Stimulated activated CD8-positive, alpha-beta memory T cell treated with anti-CD3 and anti-CD28 coated beads, Interleukin-7, amount 100 ng/mL, for 48 hours (primary cell): ENCODE results near the gene IGFBP4.

Experiments
- DNase-seq, 2 donors: peaks; one replicate each; pipeline ENCODE4 v3.0.0-alpha.2; 2020; ENCODE audit warnings: low read depth in 1 of 2; ENCODE audit errors: extremely low read depth in 1 of 2

Gene IGFBP4

GRCh38 chr17:40470932-40471828 lies 27.9 kb downstream of the IGFBP4 start:
- DNase-seq = no peak

- no peak for DNase-seq
Measured at GRCh38 chr17:40471846-40472732, 28.8 kb downstream of the IGFBP4 start.

DNA sequence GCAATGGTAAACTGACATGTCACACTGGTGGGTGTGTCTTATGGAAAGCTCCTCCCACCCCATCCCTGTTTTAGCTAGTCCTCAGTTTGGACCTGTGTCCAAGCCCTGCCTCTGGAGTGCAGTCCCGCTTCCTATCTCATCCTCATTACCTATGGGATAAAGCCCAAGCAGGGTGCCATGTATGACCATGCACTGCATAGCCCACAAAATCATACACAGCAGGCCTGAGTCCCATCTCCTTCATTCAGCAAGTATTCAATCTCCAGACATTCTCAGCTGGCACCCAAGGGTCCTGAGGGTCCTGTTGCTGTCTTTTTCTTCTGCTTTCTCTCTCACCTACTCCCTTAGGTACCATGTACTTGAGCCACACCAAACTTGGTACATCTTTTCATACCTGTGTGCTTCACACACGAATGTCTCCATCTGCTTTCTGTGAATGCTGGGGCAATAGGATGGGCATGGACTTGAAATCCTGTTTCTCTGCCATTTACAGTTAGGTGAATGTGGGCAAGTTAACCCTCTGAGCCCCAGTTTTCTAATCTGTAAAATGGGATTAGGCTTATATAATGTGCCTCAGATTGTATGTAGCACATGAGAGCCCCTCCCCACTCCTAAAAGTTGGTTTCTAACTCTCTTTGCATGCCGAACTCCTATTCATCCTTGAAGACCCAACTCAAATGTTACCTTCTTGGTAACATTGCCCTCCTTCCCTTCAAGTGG lies 29.6 kb downstream of the IGFBP4 start:
- DNase-seq = no peak

DNA sequence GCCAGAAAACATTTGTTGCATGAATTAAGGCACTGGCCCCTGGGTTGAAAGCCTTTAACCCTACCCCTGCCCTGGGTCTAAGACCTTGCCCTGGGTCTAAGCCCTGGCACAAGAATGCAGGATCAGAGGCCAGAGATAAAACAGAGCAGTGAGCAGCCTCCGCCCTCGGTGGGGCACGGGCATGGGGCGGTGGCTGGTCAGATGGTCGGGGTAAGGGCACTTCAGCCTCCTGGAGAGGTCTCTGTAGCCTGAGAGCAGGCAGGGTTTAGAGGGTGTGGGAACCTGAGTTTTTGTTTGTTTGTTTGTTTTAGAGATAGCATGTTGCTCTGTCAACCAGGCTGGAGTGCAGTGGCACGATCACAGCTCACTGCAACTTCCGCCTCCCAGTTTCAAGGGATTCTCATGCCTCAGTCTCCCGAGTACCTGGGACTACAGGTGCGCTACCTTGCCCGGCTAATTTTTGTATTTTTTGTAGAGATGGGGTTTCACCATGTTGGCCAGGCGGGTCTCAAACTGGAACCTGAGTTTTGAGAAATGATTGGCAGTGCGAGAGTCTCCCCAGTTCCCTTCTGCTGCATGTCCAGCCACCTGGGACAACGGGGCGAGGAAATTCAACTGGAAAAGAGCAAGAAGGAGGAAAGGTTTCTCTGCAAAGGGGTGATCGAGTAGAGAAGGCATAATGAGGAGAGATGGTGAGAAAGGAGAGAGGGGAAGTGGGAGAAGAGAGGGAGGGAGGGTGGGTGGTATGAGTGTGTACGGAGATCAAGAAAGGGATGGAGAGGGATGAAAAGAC lies 30.5 kb downstream of the IGFBP4 start:
- DNase-seq = no peak

DNA sequence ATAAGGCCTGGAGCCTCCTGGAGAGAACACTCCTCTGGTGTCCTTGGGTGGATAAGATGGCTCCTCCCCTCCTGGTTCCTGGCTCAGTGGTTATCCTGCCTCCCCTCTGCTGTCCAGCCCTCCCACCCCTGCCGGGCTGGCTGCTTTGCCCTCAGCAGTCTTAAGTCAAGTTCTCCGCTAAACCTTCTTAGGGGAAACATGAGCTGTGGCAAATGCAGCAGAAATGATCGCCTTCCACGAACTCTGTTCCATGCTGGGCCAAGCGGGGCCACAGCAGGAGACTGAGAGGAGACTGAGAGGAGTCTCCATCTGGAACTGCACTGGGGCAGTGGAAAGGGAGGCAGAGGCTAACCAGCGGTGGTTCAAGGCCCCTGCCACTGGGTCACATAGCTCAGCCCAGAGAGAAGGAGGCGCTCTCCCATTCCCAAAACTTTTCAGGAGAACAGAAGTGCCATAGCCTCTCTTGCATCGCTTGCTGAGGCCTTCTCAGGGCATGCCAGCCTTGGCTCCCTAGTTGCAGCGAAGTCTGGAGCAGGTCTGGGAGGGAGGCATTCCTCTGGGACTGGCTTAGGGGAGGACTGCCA lies 31.3 kb downstream of the IGFBP4 start:
- no peak for DNase-seq

- no peak for DNase-seq
Measured at GRCh38 chr17:40475234-40475908, 32.1 kb downstream of the IGFBP4 start.

GRCh38 chr17:40477796-40478195 lies 34.5 kb downstream of the IGFBP4 start:
- DNase-seq = no peak

- DNase-seq = no peak
Measured at GRCh38 chr17:40478486-40478885, 35.2 kb downstream of the IGFBP4 start.

GRCh38 chr17:40479754-40480480 lies 36.7 kb downstream of the IGFBP4 start:
- no peak for DNase-seq

- peak; percentile 67 to 89 for DNase-seq
Measured at GRCh38 chr17:40480501-40481003, 37.3 kb downstream of the IGFBP4 start.

DNA sequence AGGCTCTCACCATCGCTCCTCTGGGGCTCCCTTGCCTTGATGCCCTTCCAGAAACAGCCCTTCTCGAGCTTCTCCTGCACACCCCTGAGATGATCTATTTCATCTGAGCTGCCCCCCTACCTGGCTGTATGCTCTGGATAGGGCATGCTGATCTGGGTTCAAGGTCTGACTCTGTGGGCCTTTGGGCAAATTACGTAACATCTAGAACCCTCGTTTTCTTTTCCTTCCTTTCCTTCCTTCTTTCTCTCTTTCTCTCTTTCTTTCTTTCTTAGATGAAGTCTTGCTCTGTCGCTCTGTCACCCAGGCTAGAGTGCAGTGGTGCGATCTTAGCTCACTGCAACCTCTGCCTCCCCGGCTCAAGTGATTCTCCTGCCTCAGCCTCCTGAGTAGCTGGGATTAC lies 37.9 kb downstream of the IGFBP4 start:
- no peak for DNase-seq

DNA sequence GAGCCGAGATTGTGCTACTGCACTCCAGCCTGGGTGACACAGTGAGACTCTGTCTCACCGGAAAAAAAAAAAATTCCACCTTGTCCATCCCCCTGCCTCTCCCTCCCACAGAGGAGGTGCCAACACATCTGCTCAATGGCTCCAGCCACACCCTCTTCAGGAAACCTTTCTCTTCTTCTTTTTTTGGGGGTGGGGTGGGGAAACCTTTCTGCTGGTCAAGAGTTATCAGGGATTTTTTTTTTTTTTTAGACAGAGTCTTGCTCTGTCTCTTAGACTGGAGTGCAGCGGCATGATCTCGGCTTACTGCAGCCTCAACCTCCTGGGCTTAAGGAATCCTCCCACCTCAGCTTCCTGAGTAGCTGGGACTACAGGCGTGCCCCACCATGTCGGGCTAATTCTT lies 39.5 kb downstream of the IGFBP4 start:
- DNase-seq = no peak

- DNase-seq = no peak
Measured at GRCh38 chr17:40483679-40484078, 40.4 kb downstream of the IGFBP4 start.

- no peak for DNase-seq
Measured at GRCh38 chr17:40484285-40484972, 41.2 kb downstream of the IGFBP4 start.

DNA sequence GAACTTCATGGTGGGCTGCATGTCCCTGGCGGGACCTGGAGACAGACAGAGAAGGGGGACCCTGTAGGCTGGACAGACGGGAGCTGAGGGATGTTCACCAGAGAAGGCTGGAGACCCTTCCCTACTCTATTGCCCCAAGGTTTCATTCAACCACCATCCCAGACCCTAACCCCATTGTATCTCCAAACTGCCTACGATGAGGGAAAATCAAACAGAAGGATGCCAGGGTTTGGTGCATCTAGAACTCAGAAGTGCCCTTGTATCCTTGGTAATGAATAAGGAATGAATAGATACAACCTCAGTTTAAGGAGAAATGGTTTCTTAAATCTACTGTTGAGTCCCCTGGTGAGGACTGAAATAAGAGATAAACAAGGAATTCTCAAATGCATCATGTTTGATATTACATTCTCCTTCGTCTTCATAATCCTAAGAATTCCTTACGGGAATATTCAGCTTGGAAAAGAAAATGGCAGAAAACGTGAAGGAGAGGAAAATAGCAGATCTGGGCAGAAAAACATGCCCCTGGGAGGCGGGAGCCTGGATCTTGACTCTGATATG lies 41.8 kb downstream of the IGFBP4 start:
- no peak for DNase-seq

DNA sequence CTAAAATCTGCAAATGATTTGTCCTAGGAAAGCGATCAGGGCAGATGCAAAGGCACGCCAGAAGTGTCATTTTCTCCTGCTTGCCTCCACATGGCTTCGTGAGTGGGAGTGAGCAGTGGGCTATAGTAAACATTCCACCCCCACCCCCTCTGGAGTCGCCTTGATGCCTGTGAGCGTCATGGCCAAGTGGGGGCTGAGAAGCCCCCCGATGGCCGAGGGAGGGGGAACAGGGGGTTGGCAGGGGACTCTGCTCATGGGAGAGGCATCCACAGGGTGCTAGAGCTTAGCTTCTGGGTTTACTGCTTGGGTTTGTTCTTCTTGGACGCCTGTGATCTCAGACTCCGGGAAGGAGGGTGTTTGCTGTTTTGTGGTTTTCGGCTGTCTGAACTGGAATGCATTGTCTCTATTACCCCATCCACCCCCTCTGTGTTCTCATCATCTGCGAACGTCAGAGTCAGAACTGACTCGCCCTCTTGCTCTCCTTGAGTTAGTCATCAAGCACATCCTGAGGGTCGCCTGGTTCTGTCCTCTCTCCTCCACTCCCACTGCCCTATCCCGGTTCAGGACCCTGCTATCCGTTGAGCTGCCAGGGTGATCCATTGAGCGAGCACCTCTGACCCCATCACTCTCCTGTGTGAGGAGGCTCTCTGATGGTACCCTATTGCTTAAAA lies 42.7 kb downstream of the IGFBP4 start:
- DNase-seq = no peak
